Transverse colon (tissue), 4 donors: ENCODE data around the gene RAD51D.

Experiments
- EP300 ChIP-seq: sonication (generic); formaldehyde crosslinking; IDR thresholded peaks from one replicate; pipeline ENCODE4 v1.6.1; 2017; ENCODE audit warnings: antibody characterized with exemption, low read depth
- POLR2A ChIP-seq: fragments of 450-650 bp; IDR thresholded peaks from one replicate; pipeline ENCODE4 v1.6.1; 2016; ENCODE audit warnings: antibody characterized with exemption, mild to moderate bottlenecking, moderate library complexity
- POLR2AphosphoS5 ChIP-seq, 3 donors: sonication (generic); formaldehyde crosslinking; IDR thresholded peaks; one replicate each; pipeline ENCODE4 v1.6.1; 2016; ENCODE audit warnings: antibody characterized with exemption in 3 of 3
- TF ChIP-seq, protein P1 (sequence below), 5 experiments: fragments of 200-600 bp in 3 of 5; fragments of 450-650 bp in 2 of 5; sonication (generic) in 3 of 5; IDR thresholded peaks; 1 replicate in 2 of 5; 2 replicates in 3 of 5; pipeline ENCODE4 v1.5.1; 2016 to 2017; ENCODE audit warnings: antibody characterized with exemption in 5 of 5, inconsistent platforms in 3 of 5, mild to moderate bottlenecking in 2 of 5, moderate library complexity in 1 of 5

- no peak for TF ChIP-seq POLR2A
- TF ChIP-seq, protein P1, sequence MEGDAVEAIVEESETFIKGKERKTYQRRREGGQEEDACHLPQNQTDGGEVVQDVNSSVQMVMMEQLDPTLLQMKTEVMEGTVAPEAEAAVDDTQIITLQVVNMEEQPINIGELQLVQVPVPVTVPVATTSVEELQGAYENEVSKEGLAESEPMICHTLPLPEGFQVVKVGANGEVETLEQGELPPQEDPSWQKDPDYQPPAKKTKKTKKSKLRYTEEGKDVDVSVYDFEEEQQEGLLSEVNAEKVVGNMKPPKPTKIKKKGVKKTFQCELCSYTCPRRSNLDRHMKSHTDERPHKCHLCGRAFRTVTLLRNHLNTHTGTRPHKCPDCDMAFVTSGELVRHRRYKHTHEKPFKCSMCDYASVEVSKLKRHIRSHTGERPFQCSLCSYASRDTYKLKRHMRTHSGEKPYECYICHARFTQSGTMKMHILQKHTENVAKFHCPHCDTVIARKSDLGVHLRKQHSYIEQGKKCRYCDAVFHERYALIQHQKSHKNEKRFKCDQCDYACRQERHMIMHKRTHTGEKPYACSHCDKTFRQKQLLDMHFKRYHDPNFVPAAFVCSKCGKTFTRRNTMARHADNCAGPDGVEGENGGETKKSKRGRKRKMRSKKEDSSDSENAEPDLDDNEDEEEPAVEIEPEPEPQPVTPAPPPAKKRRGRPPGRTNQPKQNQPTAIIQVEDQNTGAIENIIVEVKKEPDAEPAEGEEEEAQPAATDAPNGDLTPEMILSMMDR (IDR thresholded peaks at IDR 0.05), result no peak
- no peak for TF ChIP-seq POLR2AphosphoS5 (IDR thresholded peaks at IDR 0.05)
- TF ChIP-seq EP300, result no peak
Measured at GRCh38 chr17:35074711-35075707, 44.7 kb downstream of the RAD51D start.
